ENCODE measurements around the gene THAP7. TPM values are rescaled to one million over a fixed set of nuclear protein-coding genes. Genes with fewer than 3 reads are reported as not detected.

THAP7 gene
- total and polyA plus RNA-seq, 9 of the 15 experiments (the other 6 are each of a cell fraction or from before 2014, with no cell fraction given): 7.9 to 263 (median 84.1) TPM

GRCh38 chr22:21009638-21010425, 7.9 kb upstream of the THAP7 start:
- intact Hi-C loops (cut with micrococcal nuclease): loop anchor here (5.0 kb wide), 1 partner anchor 37 kb away; the partner anchor contains the start of gene LRRC74B
- FAIRE-seq: peak; percentile 48
- peaks cover 17 to 27% of the 10 kb centered on the region in 2 experiments for H3K4me1 ChIP-seq (replicated peaks in 1 of 2; ENCODE audit: control insufficient read depth in 2 of 2, insufficient read depth in 2 of 2, low read length in 2 of 2)
- ATAC-seq: peak; percentile 16
- no peaks in the 10 kb centered on the region for H3K9me3 ChIP-seq (replicated peaks; ENCODE audit: control insufficient read depth, insufficient read depth, low read depth, low read length)
- ChIA-PET CTCF (ENCODE audit: low intra/inter-chr PET ratio) (no interaction called here), POLR2A (interaction anchor here (0.7 to 13.9 kb wide), 7 partner anchors 10 to 254 kb away, joined by 3 to 333 read pairs (median 3); partner anchors contain the start of gene THAP7)
- peaks cover 12% of the 10 kb centered on the region for H4K20me1 ChIP-seq (replicated peaks; ENCODE audit: control insufficient read depth, insufficient read depth, low read length)
- peaks cover 7% of the 10 kb centered on the region; the same call in 2 of the 3 replicates for H3K79me2 ChIP-seq (ENCODE audit: control insufficient read depth, insufficient read depth, low read length)
- 30% methylated on average over 10 of the region's 10 CpGs for WGBS (ENCODE audit: insufficient coverage, low coverage, missing lambda C conversion rate)
- H3K27me3 ChIP-seq (ENCODE audit: control insufficient read depth in 2 of 2, insufficient read depth in 2 of 2, low read length in 2 of 2): no peaks in the 10 kb centered on the region
- peaks cover 10% of the 10 kb centered on the region; the same call in 1 of the 3 replicates for H3K36me3 ChIP-seq (ENCODE audit: control insufficient read depth, insufficient read depth, low read length)
- no peak overlapping the region for H3K27ac ChIP-seq (ENCODE audit: extremely low read depth, low read depth, low read length)
- no TSS peak for BruUV-seq (replicated peaks)
- in situ Hi-C loops (cut with MboI): no loop called here
- peak; percentile 85 to 87 (median 86) for DNase-seq (ENCODE audit: extremely low read depth in 1 of 4, low spot score in 3 of 4)
- no peak overlapping the region for H3K4me2 ChIP-seq (ENCODE audit: insufficient read depth, low read length)
- H3K9me1 ChIP-seq (ENCODE audit: control insufficient read depth, insufficient read depth, low read length): peaks cover 7% of the 10 kb centered on the region
- H2AFZ ChIP-seq (ENCODE audit: low read depth, low read length): no peak overlapping the region
- H3K9ac ChIP-seq (ENCODE audit: insufficient read depth in 1 of 2, low read depth in 2 of 2, low read length in 2 of 2): no peak overlapping the region; a peak in 1 of 4 replicates
- no peak overlapping the region for H3K4me3 ChIP-seq
- no peak for TF ChIP-seq ERF (CRISPR knock-in tag; IDR thresholded peaks at IDR 0.05)
- TF ChIP-seq NR4A1 (CRISPR knock-in tag; IDR thresholded peaks at IDR 0.05): no peak
- TF ChIP-seq NR4A1 (tag; IDR thresholded peaks at IDR 0.05): peak; percentile 86; the same call in 1 of the 2 replicates
- TF ChIP-seq ZNF592 (IDR thresholded peaks at IDR 0.05): no peak
- TF ChIP-seq HBP1 (CRISPR knock-in tag; IDR thresholded peaks at IDR 0.05): peak; percentile 63; the same call in 1 of the 2 replicates
- peak; percentile 77 for TF ChIP-seq DMBX1 (CRISPR knock-in tag; IDR thresholded peaks at IDR 0.05; ENCODE audit: borderline replicate concordance)
- 0 out of 2 replicates have a peak, but pooled peaks have one; percentile 50 for TF ChIP-seq PPARD (CRISPR knock-in tag; IDR thresholded peaks at IDR 0.05)
- TF ChIP-seq TCF15 (CRISPR knock-in tag; IDR thresholded peaks at IDR 0.05): 0 out of 2 replicates have a peak, but pooled peaks have one; percentile 78
- TF ChIP-seq SMAD3 (CRISPR knock-in tag; conservative IDR thresholded peaks at IDR 0.05): 0 out of 2 replicates have a peak, but pooled peaks have one; percentile 7
- peak; percentile 47; the same call in 1 of the 2 replicates for TF ChIP-seq MYC (IDR thresholded peaks at IDR 0.05; ENCODE audit: low read depth, low read length)
- TF ChIP-seq MYC (CRISPR knock-in tag; IDR thresholded peaks at IDR 0.05; ENCODE audit: borderline replicate concordance, low read depth): 0 out of 2 replicates have a peak, but pooled peaks have one; percentile 42
- TF ChIP-seq HCFC1 (IDR thresholded peaks at IDR 0.05; ENCODE audit: low read depth, low read length): peak; percentile 49; the same call in 1 of the 2 replicates
- TF ChIP-seq ARID2 (IDR thresholded peaks at IDR 0.05): no peak
